Amygdala (tissue), 56 donors: ENCODE measurements around the gene SLC34A1.

Source experiments
- DNase-seq, 56 donors: peaks; one replicate each; lab custom pipeline; 2025; lab: John Stamatoyannopoulos, UW

The SLC34A1 gene

DNA sequence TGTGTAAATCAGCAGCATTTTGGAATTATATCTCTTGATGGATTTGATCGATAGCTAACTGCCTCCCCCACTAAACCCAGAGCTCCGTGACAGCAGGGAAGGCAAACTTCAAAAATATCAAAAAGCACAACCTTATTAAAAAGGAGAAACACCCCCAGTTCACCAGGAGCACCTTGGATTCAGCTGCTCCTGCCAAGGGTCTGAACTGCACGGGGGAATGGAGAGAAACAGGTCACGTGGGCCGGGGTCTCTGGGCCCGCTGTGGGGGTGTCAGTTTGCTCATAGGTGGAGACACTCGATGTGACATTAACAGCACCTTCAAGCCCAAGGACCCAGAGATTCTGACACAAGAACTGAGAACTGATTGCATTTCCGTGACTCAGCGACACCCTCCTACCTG is 1.1 kb upstream of the SLC34A1 start:
- DNase-seq = no peak

DNA sequence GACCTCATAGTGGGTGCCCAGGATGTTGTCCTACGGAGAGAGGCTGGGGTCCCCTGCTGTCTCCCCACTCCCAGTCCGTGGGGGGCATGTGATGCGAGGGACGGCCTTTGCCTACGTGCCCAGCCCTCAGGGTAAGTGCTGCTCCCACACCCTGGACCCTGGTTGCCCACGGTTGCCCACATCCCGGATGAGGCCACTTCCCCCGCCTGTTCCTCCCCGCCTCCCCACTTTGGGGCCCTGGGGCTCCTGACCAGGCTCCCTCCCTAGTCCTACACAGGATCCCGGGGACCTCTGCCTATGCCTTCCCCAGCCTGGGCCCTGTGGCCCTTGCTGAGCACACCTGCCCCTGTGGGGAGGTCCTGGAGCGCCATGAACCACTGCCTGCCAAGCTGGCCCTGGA is 1.5 kb downstream of the SLC34A1 start:
- no peak for DNase-seq

DNA sequence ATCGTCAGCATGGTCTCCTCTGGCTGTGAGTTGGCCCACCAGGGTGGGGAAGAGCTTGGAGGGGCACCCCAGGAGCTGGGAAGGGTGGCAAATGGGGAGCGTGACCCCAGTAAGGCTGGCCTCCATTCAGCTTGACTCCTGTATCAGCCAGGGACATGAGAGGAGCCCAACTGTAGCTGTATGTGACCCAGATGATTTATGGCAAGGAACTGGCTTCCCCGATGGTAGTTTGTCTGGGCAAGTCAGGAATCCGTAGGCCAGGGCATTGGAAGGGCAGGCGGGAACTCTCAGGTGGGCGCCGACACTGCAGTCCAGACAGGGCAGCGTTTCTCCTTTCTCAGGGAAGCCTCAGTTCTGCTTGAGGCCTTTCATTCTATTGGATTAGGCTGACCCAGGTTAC is 2.3 kb downstream of the SLC34A1 start:
- no peak for DNase-seq

DNA sequence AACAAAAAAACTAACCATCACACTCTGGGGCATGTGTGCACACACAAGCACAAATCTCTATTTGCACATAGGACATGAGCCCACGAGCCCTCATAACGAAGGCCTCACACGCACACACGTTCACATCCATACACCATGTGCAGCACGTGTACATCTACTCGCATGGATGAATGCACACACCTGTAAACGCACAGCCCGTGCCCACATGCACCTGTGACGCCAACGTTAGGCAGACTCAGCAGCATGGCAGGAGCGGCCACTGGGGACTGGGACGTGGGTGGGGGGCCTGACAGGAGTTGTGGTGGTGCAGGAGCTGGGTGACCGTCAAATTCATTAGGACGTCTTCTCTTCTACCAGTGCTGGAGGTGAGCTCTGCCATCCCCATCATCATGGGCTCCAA is 3.2 kb downstream of the SLC34A1 start:
- DNase-seq = no peak

DNA sequence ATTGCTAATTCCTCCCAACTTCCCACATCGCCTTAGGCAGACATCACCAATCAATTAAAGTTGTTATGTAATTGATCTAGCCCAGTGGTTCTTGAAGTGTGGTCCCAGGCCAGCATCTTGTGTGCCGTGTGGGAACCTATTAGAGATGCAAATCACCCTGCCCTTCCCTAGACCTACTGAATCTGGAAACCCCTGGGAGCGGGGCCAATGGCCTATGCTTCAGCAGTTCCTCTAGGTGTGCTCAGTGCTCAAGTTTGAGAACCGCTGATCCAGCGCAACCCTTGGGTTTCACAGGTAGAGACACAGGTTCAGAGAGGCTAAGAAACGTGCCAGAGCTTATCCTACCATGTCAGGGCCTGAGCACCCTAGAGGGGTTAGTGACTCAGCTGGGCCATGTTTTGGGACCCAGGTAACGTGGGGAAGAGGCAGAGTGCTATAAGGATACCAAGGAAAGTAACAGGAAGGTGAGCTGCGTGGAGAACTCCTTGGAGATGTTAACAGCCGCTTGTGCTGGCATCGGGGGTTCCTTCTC is 4.4 kb downstream of the SLC34A1 start:
- DNase-seq = no peak

DNA sequence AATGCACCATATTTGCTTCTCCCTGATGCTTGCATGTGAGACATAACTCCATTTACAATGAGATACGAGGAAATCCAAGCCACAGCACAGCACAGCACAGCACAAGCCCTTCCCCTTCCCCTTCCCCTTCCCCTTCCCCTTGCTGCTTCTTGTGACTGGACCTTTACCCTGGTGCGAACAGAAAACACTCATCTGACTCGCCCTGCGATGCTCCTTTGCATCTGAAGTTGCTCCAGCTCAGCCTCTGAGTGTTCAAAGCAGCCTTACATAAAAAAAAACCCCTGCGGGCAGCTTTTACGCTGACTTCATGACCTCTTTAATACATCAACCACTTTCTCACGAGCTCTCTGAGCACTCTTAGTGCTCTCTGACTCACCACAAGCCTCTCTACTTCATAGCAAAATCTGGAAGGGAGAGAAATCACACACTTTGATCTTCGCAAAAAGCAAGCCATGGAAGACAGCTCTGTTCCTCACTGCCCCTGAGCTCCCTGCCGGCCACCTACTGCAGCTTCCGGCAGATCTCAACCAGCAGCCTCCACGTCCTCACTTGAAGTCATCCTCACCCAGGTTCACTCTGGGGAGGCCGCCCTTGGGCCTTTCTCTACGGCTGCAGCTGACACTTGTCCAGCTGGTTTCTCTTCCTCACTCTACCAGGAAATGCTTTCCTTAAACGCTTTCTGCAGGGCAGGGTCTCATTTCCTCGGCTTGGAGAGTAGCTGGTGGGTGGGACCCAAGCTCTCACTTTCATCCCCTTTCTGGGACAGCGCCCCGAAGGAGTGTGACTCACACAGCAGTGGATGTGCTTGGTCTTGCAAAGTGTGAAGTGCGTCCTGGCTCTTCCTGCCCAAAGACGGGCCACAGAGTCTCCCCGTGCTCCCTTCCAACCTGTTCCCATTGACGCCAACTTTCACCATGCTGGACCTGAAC is 5.3 kb downstream of the SLC34A1 start:
- no peak for DNase-seq

DNA sequence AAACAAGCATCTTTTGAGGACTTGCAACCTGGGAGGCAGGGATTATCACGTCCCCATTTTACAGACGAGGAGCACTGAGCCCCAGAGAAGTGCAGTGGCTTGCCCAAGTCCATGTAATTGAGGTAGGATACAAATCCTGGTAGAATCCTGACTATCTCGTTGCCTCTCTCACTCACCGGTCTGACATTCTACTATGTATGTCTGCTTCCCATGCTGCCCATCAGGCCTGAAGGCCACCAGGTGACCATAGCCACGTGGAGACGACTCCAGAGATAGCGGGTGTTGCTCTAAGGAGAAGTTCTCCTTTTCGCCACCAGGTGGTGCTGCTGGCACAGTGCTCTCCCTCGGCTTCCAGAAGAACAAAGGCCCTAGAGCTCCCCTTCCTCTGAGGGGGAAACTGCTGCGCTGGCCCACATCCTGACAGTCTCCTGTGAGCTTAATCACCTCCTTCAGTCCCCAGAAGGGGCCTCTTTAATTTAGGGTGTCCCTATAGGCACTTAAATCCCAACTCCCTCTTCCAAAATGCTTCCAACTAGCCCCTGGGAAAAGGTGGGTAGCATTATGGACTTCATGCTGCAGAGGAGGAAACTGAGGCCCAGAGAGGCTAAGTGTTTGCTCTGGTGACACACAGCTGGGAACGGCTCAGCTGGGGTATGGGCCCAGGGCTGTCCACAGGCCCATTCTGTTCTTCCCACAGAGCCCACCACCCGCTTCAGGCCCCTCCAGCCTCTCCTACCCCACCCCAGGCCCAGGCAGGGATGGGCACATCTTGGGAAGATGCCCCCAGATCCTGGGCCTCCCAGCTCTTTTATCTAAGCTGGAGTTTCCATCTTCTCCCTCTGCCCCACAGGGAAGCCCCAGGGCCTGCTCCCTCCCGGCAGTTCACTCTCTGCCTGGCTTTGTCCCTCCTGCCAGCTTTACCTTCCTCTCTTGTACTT is 6.4 kb downstream of the SLC34A1 start:
- DNase-seq = peak in 50 of 56 donors; percentile 9 to 86 (median 57)

DNA sequence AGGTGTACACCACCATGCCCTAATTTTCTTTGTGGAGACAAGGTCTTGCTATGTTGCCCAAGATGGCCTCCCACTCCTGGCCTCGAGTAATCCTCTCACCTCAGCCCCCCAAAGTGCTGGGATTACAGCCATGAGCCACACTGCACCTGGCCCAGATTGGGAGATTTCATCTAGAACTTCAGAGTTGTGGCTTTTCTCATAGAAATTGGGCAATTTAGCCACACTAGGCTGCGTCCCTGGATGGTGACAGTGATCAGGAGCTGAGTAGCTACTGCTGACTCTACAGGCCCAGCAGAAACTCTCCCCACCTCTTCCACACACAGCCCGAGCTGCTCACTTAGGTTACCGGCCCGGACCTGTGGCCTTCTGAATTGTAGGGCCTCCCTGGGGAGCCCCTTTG is 8.5 kb downstream of the SLC34A1 start:
- no peak for DNase-seq

DNA sequence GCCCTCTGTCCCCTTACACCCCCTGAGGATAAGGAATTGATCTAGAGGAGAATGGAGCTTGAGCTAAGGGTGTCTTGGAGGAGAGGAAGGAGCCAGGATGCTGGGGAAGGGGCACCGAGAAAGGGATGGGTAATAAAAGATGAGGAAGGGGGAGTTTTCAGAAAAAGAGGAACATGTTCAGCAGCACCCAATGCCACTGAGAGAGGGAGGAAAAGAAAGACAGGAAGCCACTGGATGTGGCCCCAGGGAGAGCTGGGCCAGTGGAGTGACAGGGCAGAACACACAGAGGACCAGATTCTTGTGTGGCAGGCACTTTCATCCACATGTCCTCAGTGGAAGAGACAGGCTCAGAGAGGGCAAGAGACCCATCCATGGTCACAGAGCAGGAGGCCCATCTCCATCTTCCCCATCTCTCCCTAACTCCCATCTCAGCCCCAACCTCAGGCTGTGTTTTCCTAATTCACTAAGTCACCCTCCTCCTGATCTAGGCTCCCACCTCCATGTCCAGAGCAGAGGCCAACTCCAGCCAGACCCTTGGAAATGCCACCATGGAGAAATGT is 9.1 kb downstream of the SLC34A1 start:
- no peak for DNase-seq

DNA sequence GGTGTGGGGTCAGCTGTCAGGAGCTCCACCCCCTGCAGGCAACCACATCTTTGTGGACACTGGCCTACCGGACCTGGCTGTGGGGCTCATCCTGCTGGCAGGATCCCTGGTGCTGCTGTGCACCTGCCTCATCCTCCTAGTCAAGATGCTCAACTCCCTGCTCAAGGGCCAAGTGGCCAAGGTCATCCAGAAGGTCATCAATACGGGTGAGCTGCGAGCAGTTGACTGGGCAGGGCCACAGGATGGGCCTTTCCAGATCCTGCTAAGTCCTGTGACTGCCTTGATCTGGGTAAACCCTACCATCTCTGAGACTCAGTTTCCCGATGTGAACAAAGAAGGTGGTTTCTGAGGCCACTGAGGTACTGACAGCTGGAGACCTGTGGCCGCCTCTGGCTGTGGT is 9.8 kb downstream of the SLC34A1 start:
- no peak for DNase-seq

DNA sequence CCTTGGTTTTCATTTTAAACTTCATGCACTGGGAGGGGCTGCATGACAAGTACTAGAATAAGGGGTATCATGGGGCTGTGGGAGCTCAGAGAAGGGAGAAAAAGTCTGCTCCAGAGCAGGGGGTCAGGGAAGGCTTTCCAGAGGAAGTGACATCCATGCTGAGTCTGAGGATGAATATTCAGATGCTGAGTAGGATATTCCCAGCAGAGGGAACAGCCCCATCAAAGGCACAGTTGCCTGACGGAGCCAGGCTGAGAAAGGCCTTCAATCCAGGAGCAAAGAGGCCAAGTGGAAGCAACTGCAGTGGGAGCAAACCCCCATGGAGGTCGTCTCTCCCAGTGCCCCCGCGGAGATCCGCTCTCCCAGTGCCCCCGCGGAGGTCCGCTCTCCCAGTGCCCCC is 11.8 kb downstream of the SLC34A1 start:
- no peak for DNase-seq

DNA sequence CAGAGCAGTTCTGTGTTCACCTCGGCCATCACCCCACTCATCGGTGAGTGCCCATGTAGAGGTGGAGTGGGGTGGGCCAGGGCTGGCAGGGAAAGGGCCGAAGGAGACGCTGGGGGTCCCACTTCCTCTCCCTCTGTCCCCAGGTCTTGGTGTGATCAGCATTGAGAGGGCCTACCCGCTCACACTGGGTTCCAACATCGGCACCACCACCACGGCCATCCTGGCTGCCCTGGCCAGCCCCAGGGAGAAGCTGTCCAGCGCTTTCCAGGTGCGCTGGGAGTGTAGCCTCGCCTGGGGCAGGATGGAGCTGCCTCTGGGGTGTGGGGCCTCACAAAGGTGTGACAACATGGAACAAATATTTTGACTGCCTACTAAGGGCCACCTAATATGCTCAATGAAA is 12.6 kb downstream of the SLC34A1 start:
- DNase-seq = no peak

DNA sequence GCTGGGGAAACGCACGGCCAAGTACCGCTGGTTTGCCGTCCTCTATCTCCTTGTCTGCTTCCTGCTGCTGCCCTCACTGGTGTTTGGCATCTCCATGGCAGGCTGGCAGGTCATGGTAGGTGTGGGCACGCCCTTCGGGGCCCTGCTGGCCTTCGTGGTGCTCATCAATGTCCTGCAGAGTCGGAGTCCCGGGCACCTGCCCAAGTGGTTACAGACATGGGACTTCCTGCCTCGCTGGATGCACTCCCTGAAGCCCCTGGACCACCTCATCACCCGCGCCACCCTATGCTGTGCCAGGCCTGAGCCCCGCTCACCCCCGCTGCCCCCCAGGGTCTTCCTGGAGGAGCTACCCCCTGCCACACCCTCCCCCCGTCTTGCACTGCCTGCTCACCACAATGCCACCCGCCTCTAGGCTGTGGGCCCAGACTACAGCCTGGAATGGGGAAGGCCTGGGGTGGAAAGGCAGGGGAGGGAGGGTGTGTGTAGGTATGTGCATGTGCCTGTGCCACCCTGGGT is 13.7 kb downstream of the SLC34A1 start:
- DNase-seq = no peak

DNA sequence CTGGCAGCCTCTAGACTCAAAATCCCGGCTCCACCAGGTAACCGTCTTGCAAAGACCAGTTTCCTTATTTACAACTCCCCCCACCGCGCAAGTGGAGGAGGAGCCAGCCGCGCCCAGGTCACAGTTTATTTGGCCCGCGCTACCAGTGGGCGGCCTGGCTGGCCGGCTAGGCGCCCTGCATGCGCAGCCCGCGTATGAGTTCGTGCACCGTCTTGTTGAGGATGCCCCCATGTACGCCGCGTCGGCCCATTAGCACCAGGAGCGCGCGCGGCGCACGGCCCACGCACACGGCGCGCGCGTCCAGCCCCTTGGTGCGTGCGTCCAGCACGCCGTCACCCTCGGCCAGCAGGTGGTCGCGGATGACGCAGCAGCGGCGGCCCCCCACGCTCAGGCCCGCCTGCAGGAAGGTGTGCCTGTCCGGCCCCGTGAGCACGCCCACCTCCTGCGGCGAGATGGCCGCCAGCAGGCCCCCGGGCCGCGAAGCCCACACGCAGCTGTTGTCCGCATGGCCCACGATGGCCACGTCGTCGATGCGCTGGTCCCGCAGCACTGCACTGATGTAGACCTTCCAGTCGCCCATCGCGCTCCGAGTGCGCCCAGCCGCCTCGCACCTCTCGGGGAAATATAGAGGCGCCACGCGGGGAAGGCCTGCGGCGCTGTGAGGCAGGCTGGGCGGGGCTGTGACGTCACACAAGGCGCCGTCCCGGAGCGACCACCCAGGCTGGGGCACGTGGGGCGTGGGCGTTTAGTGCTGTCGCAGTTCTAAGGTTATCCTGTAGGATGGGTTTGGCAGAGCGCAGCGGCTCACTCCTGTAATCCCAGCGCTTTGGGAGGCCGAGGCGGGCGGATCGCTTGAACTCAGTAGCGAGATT is 16.0 kb downstream of the SLC34A1 start, which contains the start of gene PFN3:
TSS of gene PFN3 (minus strand) at position 665 of the 872 bp plus-strand sequence. CDS start at position 580, 85 bp downstream.
- DNase-seq = peak in 2 of 56 donors; percentile 17 to 27

DNA sequence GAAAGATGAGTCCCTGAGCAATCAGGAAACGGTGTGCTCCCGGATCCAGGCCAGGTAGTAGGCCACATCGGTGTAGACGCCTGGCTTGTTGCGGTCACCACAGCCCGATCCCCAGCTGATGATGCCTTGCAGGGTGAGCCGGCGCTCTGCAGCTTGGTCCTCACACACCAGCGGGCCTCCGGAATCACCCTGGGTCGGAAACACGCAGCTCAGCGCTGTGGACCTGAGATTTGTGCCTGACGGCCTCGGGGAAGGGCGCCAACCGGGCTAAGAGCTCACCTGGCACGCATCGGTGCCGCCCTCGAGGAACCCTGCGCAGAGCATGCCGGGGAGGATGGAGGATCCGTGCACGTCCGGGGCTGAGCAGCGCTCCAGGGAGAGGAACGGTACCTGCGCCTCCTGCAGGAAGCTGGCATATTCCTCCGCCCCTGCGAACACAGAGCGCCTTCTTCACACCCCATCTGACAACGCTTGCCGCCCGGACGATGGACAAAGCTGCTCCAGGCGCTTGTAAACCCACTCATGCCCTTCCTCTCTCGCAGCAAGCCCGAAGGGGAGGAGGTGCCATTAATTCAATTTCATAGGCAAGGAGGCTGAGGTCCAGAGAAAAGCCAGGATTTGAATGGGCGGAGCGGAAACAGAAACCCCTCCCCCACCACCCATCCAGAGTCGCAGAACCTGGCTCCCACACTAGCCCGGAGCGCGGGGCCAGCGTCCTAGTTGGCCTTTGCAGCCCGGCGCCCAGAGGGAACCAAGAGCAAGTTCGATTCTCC is 18.2 kb downstream of the SLC34A1 start:
- peak in 24 of 56 donors; percentile 8 to 71 (median 26) for DNase-seq

DNA sequence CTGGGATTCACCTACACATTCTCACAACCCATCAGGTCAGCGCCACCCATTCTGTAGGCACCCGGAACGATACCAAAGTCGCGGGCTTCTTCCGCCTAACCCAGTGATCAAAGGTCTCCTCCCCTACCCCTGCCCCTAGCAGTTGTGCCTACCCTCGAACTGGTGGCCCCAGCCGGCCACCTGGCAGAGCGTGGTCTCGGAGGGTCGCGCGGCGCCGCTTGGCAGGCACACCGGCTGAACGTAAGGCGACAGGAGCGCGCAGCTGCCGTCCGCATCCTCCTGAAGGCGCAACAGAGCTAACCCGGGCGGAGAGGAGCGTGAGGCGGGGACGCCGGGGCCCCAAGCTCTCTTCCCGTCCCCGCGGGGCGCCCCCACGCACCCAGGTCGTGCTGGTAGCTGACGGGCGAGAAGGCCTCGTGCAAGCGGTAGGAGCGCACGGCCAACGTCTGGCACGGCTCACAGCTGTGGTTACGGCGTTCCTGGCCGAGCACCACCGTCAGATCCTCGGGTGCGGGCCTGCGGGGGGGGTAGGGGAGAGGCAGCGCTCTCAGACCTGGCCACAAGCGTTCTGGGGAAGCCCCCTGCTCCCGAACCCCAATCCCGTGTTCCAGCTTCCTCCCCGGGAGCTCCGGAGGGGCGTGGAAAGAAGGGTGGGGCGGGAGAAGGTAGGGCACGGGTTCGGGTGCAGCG is 19.0 kb downstream of the SLC34A1 start:
- peak in 4 of 56 donors; percentile 12 to 51 (median 43) for DNase-seq

DNA sequence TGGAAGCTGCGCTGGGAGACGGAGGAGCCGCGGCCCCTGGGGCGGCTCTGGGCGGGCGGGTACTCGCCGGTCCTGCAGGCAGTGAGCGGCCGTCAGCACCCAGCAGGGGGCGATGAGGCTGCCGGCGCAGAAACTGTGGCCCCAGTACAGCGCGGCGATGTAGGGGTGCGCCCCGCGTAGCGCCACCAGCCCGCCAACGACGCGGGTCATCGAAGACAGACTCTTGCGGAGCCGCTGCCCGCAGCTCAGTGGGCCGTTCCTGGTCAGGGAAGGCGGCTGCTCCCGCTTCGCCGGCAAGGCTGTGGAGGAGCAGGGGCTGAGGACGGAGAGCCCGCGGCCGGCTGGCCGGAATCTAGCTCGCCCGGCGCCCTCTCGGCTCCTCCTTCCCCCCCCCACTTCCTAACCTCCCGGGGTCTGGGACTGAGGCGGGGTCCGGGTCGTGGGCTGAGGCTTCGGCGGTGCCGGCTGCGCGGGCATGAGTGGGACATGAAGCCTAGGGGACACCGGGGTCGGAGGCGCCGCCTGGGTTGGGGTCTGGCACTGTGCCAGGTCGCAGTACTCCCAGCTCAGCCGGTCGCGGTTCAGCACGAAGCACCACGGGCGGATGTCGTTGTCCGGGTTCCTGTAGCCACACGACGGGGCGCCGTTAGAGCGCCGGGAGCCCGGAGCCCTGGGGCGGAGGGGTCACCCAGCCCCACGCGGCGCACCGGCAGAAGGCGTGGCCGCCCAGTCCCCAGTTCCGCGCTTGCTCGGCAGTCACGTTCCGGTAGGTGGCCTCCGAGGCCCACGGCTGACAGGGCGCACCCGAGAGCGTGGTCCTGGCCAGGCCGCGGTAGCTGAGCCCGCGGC is 19.8 kb downstream of the SLC34A1 start:
- DNase-seq = peak in 41 of 56 donors; percentile 16 to 84 (median 47)
